ENCODE measurements around the gene ARCN1.

ARCN1 gene

DNA sequence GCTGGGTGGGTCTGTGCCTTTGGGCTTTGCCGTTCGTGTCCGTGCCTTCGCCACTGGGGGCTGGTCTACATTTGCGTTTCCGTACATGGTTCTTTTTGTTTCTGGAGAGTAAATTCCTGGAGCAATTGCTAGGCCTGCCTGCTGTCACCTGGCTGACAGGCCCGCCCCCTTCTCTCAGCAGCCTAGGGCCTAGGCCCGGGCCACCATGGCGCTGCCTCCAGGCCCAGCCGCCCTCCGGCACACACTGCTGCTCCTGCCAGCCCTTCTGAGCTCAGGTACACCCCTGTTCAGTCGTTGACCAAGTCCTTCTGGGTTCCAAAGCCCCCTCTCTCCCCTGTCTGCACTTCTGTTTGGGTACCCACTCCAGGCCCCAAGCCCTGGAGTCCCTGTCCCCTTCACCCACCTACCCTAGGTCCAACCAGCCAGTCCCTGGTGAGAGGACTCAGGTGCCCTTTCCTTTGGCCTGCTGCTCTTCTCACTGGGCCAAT is 40.6 kb upstream of the ARCN1 start:
- H3K4me1 ChIP-seq (ENCODE audit: control insufficient read depth in 1 of 2, insufficient read depth in 2 of 2, low read length in 2 of 2): peaks cover 0 to 21% of the 10 kb centered on the region in 2 donors
- peak overlapping the region; percentile 78 to 93 for H3K4me3 ChIP-seq (ENCODE audit: low read depth in 1 of 2, low read length in 2 of 2)
- H3K27ac ChIP-seq (ENCODE audit: low read length): peak overlapping the region; percentile 10
- no peaks in the 10 kb centered on the region for H3K9me3 ChIP-seq (ENCODE audit: control insufficient read depth in 1 of 2, low read length in 2 of 2)
- H3K27me3 ChIP-seq (ENCODE audit: low read depth, low read length): no peaks in the 10 kb centered on the region
- H3K36me3 ChIP-seq (ENCODE audit: control insufficient read depth in 1 of 2, insufficient read depth in 2 of 2, low read length in 2 of 2): peaks cover 0 to 20% of the 10 kb centered on the region in 2 donors

DNA sequence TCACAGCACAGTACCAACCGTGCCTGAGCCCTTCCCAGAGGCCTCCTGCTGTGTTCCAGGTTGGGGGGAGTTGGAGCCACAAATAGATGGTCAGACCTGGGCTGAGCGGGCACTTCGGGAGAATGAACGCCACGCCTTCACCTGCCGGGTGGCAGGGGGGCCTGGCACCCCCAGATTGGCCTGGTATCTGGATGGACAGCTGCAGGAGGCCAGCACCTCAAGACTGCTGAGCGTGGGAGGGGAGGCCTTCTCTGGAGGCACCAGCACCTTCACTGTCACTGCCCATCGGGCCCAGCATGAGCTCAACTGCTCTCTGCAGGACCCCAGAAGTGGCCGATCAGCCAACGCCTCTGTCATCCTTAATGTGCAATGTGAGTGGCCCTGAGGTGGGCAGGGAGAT is 40.1 kb upstream of the ARCN1 start:
- peak overlapping the region; percentile 78 to 93 for H3K4me3 ChIP-seq (ENCODE audit: low read depth in 1 of 2, low read length in 2 of 2)
- H3K27me3 ChIP-seq (ENCODE audit: low read depth, low read length): no peaks in the 10 kb centered on the region
- H3K36me3 ChIP-seq (ENCODE audit: control insufficient read depth in 1 of 2, insufficient read depth in 2 of 2, low read length in 2 of 2): peaks cover 0 to 20% of the 10 kb centered on the region in 2 donors
- peaks cover 0 to 21% of the 10 kb centered on the region in 2 donors for H3K4me1 ChIP-seq (ENCODE audit: control insufficient read depth in 1 of 2, insufficient read depth in 2 of 2, low read length in 2 of 2)
- H3K27ac ChIP-seq (ENCODE audit: low read length): peak overlapping the region; percentile 10
- no peaks in the 10 kb centered on the region for H3K9me3 ChIP-seq (ENCODE audit: control insufficient read depth in 1 of 2, low read length in 2 of 2)

DNA sequence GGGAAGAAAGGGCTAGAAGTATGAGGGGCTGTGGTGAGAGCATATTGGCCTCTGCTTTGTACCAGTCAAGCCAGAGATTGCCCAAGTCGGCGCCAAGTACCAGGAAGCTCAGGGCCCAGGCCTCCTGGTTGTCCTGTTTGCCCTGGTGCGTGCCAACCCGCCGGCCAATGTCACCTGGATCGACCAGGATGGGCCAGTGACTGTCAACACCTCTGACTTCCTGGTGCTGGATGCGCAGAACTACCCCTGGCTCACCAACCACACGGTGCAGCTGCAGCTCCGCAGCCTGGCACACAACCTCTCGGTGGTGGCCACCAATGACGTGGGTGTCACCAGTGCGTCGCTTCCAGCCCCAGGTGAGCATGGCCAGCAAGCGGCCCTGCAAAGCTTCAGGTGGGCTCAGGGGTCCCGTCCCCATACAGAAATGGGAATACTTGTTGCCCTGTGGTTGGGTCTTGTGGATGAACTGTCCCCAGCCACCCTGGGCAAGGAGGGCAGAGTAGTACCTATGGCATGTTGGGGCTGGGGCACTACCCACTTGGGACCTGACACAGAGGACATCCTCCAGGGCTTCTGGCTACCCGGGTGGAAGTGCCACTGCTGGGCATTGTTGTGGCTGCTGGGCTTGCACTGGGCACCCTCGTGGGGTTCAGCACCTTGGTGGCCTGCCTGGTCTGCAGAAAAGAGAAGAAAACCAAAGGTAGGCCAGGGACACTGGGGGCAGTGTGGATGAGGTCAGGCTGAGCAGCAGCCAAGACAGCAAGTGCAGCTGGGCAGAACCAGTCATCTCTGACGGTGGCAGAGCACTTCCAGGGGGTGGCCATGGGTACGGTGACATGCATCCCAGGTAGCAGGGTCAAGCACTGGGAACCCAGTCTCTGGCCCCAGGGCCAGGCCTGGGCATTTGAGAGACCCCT is 39.1 kb upstream of the ARCN1 start:
- Histone ChIP-seq H3K36me3 (ENCODE audit: control insufficient read depth in 1 of 2, insufficient read depth in 2 of 2, low read length in 2 of 2) (peaks cover 0 to 20% of the 10 kb centered on the region in 2 donors), H3K27ac (ENCODE audit: low read length) (peak overlapping the region; percentile 29), H3K4me3 (ENCODE audit: low read depth in 1 of 2, low read length in 2 of 2) (no peak overlapping the region), H3K27me3 (ENCODE audit: low read depth, low read length) (no peaks in the 10 kb centered on the region), H3K9me3 (ENCODE audit: control insufficient read depth in 1 of 2, low read length in 2 of 2) (no peaks in the 10 kb centered on the region), H3K4me1 (ENCODE audit: control insufficient read depth in 1 of 2, insufficient read depth in 2 of 2, low read length in 2 of 2) (peaks cover 0 to 21% of the 10 kb centered on the region in 2 donors)

DNA sequence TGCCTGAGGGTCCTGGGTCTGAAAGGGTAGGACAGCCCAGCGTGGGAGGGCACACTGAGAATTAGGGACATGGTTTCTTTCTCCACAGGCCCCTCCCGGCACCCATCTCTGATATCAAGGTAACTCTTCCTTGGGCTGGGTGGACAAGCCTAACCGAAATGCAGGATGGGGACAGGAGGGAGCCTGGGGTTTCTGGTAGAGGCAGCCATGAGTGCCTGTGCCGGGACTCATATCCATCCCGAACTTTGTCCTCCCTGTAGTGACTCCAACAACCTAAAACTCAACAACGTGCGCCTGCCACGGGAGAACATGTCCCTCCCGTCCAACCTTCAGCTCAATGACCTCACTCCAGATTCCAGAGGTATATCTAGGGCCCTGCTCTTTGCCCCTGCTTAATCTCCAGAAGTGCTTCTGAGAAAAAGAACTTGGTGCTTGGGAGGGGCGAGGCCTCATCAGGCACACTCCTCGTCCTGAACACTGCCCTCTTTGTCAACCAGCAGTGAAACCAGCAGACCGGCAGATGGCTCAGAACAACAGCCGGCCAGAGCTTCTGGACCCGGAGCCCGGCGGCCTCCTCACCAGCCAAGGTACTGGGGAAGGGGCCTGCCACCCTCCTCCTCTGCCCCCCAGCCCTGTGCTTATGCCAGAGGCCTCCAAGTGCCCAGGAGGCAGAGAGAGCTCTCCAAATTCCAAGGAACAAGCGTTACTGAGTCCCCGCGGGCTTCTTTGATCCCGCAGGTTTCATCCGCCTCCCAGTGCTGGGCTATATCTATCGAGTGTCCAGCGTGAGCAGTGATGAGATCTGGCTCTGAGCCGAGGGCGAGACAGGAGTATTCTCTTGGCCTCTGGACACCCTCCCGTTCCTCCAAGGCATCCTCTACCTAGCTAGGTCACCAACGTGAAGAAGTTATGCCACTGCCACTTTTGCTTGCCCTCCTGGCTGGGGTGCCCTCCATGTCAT is 38.2 kb upstream of the ARCN1 start:
- Histone ChIP-seq H3K4me3 (ENCODE audit: low read depth in 1 of 2, low read length in 2 of 2) (no peak overlapping the region), H3K27ac (ENCODE audit: low read length) (peak overlapping the region; percentile 45), H3K9me3 (ENCODE audit: control insufficient read depth in 1 of 2, low read length in 2 of 2) (no peaks in the 10 kb centered on the region), H3K4me1 (ENCODE audit: control insufficient read depth in 1 of 2, insufficient read depth in 2 of 2, low read length in 2 of 2) (peaks cover 0 to 20% of the 10 kb centered on the region in 2 donors), H3K36me3 (ENCODE audit: control insufficient read depth in 1 of 2, insufficient read depth in 2 of 2, low read length in 2 of 2) (peaks cover 0 to 20% of the 10 kb centered on the region in 2 donors), H3K27me3 (ENCODE audit: low read depth, low read length) (no peaks in the 10 kb centered on the region)

DNA sequence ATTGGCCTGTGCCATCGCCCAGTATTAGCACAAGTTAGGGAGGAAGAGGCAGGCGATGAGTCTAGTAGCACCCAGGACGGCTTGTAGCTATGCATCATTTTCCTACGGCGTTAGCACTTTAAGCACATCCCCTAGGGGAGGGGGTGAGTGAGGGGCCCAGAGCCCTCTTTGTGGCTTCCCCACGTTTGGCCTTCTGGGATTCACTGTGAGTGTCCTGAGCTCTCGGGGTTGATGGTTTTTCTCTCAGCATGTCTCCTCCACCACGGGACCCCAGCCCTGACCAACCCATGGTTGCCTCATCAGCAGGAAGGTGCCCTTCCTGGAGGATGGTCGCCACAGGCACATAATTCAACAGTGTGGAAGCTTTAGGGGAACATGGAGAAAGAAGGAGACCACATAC is 36.9 kb upstream of the ARCN1 start:
- no peaks in the 10 kb centered on the region for H3K9me3 ChIP-seq (ENCODE audit: control insufficient read depth in 1 of 2, low read length in 2 of 2)
- H3K27me3 ChIP-seq (ENCODE audit: low read depth, low read length): no peaks in the 10 kb centered on the region
- H3K4me1 ChIP-seq (ENCODE audit: control insufficient read depth in 1 of 2, insufficient read depth in 2 of 2, low read length in 2 of 2): peaks cover 0 to 8% of the 10 kb centered on the region in 2 donors
- H3K4me3 ChIP-seq (ENCODE audit: low read depth in 1 of 2, low read length in 2 of 2): no peak overlapping the region
- H3K36me3 ChIP-seq (ENCODE audit: control insufficient read depth in 1 of 2, insufficient read depth in 2 of 2, low read length in 2 of 2): peaks cover 0 to 20% of the 10 kb centered on the region in 2 donors
- no peak overlapping the region for H3K27ac ChIP-seq (ENCODE audit: low read length)

DNA sequence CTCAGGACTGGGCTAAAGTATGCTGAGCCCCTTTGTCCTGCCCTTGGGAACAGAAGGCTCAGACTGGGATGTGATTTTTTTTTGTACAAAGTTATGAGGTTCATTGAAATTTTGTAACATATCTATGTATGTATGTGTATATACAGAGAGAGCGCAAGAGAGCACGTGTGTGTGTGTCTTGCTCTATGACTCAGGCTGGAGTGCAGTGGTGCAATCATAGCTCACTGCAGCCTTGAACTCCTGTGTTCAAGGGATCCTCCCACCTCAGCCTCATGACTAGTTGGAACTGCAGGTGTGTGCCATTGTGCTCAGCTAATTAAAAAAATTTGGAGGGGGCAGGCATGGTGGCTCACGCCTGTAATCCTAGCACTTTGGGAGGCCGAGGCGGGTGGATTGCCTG is 35.5 kb upstream of the ARCN1 start:
- Histone ChIP-seq H3K9me3 (ENCODE audit: control insufficient read depth in 1 of 2, low read length in 2 of 2) (no peaks in the 10 kb centered on the region), H3K4me3 (ENCODE audit: low read depth in 1 of 2, low read length in 2 of 2) (no peak overlapping the region), H3K4me1 (ENCODE audit: control insufficient read depth in 1 of 2, insufficient read depth in 2 of 2, low read length in 2 of 2) (peaks cover 0 to 6% of the 10 kb centered on the region in 2 donors), H3K27ac (ENCODE audit: low read length) (no peak overlapping the region), H3K27me3 (ENCODE audit: low read depth, low read length) (no peaks in the 10 kb centered on the region), H3K36me3 (ENCODE audit: control insufficient read depth in 1 of 2, insufficient read depth in 2 of 2, low read length in 2 of 2) (peaks cover 0 to 23% of the 10 kb centered on the region in 2 donors)

DNA sequence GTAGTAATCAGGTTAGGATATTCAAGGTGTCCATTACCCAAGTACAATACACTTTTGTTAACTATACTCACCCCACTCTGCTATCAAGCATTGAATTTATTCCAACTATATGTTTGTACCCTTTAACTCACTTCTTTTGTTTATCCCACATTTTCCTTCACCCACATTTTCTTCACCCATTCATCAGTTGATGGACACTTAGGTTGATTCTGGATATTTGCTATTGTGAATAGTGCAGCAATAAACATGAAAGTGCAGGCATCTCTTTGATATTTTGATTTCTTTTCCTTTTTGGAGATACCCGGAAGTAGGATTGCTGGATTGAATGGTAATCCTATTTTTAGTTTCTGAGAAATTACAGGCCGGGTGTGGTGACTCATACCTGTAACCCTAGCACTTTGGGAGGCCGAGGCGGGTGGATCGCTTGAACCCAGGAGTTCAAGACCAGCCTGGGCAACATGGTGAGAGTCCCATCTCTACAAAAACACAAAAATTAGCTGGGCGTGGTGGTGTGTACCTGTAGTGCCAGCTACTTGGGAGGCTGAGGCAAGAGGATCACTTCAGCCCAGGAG is 34.7 kb upstream of the ARCN1 start:
- Histone ChIP-seq H3K4me1 (ENCODE audit: control insufficient read depth in 1 of 2, insufficient read depth in 2 of 2, low read length in 2 of 2) (no peaks in the 10 kb centered on the region), H3K4me3 (ENCODE audit: low read depth in 1 of 2, low read length in 2 of 2) (no peak overlapping the region), H3K9me3 (ENCODE audit: control insufficient read depth in 1 of 2, low read length in 2 of 2) (no peaks in the 10 kb centered on the region), H3K27me3 (ENCODE audit: low read depth, low read length) (no peaks in the 10 kb centered on the region), H3K36me3 (ENCODE audit: control insufficient read depth in 1 of 2, insufficient read depth in 2 of 2, low read length in 2 of 2) (peaks cover 0 to 29% of the 10 kb centered on the region in 2 donors), H3K27ac (ENCODE audit: low read length) (no peak overlapping the region)

DNA sequence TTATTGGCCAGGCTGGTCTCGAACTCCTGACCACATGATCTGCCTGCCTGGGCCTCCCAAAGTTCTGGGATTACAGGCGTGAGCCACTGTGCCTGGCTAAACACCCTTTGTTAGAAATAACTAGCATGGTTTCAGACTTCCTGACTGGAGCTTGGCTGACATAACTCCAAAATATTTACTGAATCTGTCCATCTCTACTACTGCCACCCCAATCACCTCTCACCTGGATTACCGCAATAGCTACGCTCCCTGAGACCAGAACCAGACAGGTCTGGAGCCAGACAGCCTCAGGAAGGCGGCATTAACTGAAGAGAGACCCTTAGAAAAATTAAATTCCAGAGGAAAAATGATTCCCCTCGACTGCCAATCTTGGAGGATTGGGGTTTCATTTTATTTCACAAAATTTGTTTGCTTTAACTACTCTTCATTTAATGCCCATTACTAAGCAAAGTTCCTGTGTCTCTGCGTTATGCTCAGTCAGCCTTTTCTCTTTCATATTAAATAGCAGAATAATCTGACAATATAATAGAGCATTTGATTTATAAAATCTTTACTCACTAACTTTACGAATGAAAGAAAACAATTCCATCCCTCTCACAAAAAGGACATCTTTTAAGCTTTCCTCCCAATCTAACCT is 28.1 kb upstream of the ARCN1 start:
- Histone ChIP-seq H3K9me3 (ENCODE audit: control insufficient read depth in 1 of 2, low read length in 2 of 2) (no peaks in the 10 kb centered on the region), H3K27ac (ENCODE audit: low read length) (no peak overlapping the region), H3K4me3 (ENCODE audit: low read depth in 1 of 2, low read length in 2 of 2) (no peak overlapping the region), H3K4me1 (ENCODE audit: control insufficient read depth in 1 of 2, insufficient read depth in 2 of 2, low read length in 2 of 2) (no peaks in the 10 kb centered on the region), H3K36me3 (ENCODE audit: control insufficient read depth in 1 of 2, insufficient read depth in 2 of 2, low read length in 2 of 2) (peaks cover 7 to 34% of the 10 kb centered on the region in 2 donors), H3K27me3 (ENCODE audit: low read depth, low read length) (no peaks in the 10 kb centered on the region)

DNA sequence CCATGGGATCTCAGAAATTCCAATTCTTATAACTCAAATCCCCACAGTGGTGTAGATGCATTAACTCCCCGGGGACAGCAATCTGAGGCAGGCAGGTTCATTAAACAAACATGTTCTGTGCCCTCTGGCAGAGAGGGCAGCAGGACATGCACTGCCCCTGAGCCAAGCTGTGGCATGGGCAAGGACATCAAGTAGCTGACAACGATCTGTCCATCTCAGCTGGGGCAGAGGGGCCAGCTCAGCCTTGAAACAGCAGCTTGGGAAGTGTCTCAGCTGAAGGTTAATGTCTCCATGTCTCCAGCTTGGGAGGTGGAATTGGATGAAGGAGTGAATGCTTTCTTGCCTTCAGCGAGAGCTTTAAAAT is 27.6 kb upstream of the ARCN1 start:
- H3K4me3 ChIP-seq (ENCODE audit: low read depth in 1 of 2, low read length in 2 of 2): no peak overlapping the region
- no peaks in the 10 kb centered on the region for H3K4me1 ChIP-seq (ENCODE audit: control insufficient read depth in 1 of 2, insufficient read depth in 2 of 2, low read length in 2 of 2)
- H3K36me3 ChIP-seq (ENCODE audit: control insufficient read depth in 1 of 2, insufficient read depth in 2 of 2, low read length in 2 of 2): peaks cover 7 to 34% of the 10 kb centered on the region in 2 donors
- H3K9me3 ChIP-seq (ENCODE audit: control insufficient read depth in 1 of 2, low read length in 2 of 2): no peaks in the 10 kb centered on the region
- no peak overlapping the region for H3K27ac ChIP-seq (ENCODE audit: low read length)
- no peaks in the 10 kb centered on the region for H3K27me3 ChIP-seq (ENCODE audit: low read depth, low read length)

DNA sequence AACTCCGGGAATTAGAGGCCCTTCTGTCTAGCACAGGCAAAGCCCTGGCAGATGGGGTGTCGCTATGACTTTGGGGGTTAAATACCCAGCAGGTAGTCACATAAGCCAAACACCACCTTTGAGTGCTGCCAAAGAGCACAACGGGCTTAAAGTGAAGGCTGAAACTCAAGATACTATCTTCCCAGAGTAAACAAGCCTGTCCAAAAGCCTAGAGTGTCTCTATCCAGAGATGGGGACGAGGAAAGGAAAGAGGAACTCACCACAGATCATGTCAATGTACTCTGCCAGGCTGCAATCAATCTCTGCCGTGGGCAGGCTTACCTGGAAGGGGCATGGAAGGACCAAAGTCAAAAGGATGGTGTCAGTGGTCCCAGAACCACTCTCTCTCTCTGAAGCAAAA is 26.7 kb upstream of the ARCN1 start:
- Histone ChIP-seq H3K36me3 (ENCODE audit: control insufficient read depth in 1 of 2, insufficient read depth in 2 of 2, low read length in 2 of 2) (peaks cover 7 to 34% of the 10 kb centered on the region in 2 donors), H3K4me3 (ENCODE audit: low read depth in 1 of 2, low read length in 2 of 2) (no peak overlapping the region), H3K9me3 (ENCODE audit: control insufficient read depth in 1 of 2, low read length in 2 of 2) (no peaks in the 10 kb centered on the region), H3K27me3 (ENCODE audit: low read depth, low read length) (no peaks in the 10 kb centered on the region), H3K27ac (ENCODE audit: low read length) (no peak overlapping the region), H3K4me1 (ENCODE audit: control insufficient read depth in 1 of 2, insufficient read depth in 2 of 2, low read length in 2 of 2) (no peaks in the 10 kb centered on the region)

Data from muscle layer of duodenum (tissue), 2 donors.